Measurements from ENCODE around the gene GANC. TPM values are rescaled to one million over a fixed set of nuclear protein-coding genes. Genes with fewer than 3 reads are reported as not detected.

Gene GANC
- total RNA-seq, 1 donor from 2014 or later = 20.3 TPM

DNA sequence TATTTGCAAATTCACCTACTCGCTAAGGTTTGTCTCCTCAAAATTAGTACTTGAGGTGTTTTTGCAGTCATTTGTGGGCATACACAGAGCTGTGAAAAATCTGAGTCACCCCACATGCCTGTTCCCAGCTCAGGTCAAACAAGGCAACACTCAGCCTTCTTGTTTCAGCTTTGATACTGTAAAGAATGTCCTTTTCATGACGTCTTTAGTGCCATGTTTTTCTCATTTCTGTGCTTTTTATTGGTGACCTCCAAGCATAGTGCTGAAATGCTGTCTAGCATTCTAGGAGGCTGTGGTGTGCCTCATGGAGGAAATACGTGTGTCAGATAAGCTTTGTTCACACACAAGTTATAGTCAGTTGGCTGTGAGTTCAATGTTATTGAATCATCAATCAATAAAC, 95.1 kb downstream of the GANC start:
- intact Hi-C loops (cut with DNase I) = no loop called here
- no peak for DNase-seq (ENCODE audit: low spot score)

DNA sequence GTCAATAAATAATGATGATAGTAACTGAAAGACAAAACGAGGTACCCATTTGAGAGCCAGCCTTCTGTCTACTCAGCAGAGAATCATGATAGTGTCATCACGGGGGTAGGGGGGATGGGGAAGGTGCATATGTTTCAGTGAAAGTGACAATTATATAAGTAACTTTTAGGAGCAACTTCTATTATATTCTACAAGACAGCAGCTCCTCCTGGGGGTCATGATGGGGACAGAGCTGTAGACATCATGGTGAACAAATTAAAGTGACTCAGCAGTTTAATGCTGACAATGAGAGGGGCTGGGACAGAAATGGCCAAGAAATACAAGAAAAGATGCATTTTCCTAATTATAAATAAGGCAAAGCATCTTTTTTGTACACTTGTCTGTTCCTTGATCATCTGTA, 98.1 kb downstream of the GANC start:
- intact Hi-C loops (cut with DNase I) = no loop called here
- no peak for DNase-seq (ENCODE audit: low spot score)

DNA sequence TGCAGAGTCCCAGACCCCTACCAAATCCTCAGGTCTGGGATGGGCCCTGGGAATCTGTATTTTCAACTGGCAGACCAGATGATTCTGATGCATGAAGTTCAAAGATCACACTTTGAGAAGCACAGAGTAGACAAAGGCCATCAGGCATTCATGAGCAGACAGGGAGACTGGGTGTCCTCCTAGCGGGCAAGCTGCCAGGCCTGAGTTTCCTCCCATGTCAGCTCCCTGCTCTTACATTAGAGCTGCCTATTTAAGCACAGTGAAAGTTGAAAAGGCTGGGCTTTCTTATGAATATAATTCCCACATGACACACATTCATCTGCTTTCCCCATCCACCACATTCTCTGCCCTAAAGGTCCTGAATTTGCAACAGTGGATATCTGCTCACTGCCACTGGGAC, 100.3 kb downstream of the GANC start:
- DNase-seq (ENCODE audit: low spot score) = no peak
- intact Hi-C loops (cut with DNase I) = no loop called here

DNA sequence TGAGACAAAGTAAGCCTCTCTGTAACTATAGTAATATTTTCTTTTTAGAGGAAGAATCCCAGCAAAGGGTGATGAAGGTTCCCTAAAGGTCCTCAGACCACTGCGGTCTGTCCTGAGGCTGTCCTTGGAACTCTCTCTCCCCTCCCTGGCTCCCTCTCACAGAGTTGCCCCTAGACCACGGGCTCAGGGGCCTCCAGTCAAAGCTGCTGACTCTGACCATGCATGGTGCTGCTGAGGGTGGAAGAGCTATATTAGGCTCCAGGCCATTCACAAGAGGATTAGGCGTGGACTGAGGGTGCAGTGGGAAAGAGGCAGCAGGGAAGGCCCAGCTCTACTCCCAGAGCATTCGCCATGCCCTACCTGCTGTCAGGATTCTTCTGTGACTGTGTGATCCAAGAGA, 100.9 kb downstream of the GANC start:
- intact Hi-C loops (cut with DNase I) = no loop called here
- no peak for DNase-seq (ENCODE audit: low spot score)

DNA sequence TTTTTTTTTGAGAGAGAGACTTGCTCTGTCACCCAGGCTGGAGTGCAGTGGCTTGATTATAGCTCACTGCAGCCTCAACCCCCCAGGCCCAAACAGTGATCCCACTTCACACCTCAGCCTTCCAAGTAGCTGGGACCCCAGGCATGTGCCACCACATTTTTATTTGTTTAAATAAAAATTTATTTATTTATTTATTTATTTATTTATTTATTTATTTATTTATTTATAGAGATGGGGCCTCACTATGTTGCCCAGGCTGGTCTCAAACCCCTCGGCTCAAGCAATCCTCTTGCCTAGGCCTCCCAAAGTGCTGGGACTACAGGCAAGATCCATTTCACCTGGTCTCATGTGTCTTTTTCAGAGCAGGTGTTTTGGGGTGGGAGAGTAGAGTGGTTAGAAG, 101.8 kb downstream of the GANC start:
- no peak for DNase-seq (ENCODE audit: low spot score)
- intact Hi-C loops (cut with DNase I) = no loop called here

DNA sequence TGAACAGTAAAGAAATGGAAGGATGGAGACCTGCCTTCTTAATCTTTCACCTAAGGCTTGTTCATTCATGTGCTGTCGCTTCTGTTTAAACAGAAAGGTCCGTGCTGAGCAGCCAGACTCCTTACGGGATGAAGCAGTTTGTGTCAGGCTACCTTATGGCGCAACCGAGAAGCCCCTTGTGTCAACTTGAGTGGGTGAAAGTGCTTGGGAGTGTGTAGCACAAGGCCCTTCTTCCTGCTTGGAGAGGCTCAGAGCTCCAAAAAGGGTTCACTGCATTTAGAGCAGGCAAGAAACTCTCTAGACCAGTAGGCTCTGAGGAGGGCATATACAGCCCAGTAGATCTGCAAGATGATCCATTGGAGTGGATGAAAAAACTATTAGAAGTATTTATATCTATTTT, 102.3 kb downstream of the GANC start:
- no peak for DNase-seq (ENCODE audit: low spot score)
- intact Hi-C loops (cut with DNase I) = no loop called here

DNA sequence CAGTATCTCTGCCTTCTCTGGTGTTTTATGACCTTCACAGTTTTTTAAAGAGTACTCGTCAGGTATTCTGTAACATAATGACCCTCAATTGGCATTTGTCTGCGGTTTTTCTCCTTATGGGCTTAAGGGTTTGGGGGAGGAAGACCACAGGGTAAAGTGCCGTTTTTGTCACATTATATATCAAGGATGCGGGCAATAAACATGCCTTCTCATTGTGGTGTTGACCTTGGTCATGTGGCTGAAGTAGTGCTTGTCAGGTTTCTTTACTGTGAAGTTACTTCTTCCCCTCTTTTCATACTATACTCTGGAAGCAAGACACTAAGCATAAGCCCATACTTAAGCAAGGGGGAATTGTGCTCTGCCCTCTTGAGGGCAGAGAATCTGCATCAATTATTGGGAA, 102.9 kb downstream of the GANC start:
- intact Hi-C loops (cut with DNase I) = no loop called here
- DNase-seq (ENCODE audit: low spot score) = no peak

DNA sequence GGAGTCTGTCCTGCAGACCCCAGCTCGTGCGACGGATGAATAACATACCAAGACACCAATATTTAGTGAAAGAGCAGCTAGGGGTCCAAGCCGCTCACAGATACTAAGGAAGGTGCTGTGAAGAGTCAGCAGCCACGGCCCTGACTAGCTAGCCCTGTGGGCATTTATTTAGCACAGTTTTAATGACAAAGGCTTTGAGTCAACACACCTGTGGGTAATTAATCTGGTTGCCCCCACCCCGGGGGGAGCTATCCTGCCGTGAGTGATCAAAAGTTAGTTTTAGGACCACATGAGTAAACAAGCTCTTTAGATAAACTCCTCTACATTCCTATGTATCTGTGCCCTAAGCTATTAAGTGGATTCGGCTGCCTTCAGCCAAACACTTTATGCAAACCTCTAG, 105.0 kb downstream of the GANC start:
- DNase-seq (ENCODE audit: low spot score) = no peak
- intact Hi-C loops (cut with DNase I) = no loop called here

DNA sequence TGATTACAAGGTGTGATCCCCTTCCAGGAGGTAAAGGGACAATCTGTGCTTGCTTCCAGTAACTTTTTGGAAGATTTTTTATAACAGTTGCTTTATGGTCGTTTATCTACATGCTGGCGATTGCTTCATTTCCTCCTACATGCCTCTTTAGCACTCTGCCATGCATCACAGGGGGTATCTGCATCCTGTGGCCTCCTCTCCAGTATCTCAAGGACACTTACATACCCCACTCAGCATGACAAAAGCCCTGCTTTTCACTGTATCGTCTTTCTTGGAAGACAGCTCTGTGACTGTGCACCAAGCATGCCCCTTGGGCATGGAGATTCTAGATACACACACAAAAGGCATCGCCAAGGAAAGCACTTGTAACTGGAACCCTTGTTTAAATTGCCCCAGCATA, 111.6 kb downstream of the GANC start:
- intact Hi-C loops (cut with DNase I) = no loop called here

DNA sequence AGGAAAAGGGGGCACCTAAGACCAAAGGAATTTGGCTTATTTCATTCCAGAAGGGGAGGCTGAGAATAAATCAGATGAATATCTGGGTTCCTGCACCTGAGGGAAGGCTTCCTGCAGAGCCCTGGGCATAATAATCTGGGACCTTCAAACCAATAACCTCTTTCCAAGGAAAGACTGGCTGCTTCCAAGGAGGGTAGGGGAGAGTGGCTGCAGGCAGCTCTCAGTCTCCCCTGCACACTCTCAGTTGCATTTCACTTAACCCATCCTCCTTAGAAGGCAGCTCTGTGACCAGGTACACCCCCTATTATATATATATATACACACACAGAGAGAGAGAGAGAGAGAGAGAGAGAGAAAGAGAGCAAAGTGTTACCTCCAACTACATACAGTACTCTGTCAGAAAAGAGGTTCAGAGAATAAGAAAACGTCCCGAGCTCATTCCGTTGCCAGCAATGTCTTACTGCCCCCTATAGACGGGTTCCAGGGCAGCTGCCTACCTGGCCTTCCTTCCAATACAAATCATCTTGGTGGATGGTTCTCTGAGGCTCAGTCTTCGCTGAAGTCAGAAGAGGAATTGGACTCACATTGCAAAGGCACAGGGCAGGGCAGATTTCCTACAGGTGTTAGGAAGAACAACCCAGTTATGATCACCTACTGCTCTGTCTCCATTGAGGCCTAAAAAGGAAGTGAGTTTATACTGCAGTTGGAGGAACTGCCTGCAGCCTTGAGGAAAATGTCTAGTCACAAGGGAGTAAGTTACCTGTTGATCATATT, 112.4 kb downstream of the GANC start:
- no peak for DNase-seq (ENCODE audit: low spot score)
- intact Hi-C loops (cut with DNase I) = no loop called here

More for the DNA sequence above, 111.6 kb downstream of the GANC start:
- no peak for DNase-seq (ENCODE audit: low spot score)

DNA sequence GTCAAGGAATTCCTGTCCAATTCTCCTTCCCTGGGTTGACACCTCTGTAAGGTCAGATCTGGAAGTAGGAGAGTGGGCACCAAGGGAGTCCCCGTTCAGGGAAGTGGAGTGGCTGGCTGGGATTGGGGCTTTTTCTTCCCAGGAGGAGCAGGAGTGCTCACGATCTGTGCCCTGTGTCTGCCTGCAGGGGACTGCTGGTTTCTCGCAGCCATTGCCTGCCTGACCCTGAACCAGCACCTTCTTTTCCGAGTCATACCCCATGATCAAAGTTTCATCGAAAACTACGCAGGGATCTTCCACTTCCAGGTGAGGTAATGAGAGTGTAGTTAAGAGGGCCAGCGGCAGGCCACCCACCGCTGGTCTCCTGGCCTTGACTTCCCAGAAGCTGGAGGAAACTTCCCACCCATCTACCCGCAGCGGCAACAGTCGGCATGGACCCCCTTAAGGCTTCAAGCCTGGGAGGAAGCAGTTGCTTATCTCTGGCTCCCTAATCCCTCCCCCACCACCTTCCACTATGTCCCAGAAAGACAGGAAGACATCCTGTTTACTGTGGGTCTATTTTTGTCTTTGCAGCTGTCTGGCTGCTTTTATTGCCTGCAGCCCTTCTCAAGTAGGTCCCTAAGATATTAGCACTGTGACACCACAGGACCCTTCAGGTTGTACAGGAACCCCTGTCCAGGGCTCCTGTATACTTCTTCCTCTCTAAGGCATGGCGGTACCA, 113.1 kb downstream of the GANC start:
- DNase-seq (ENCODE audit: low spot score) = no peak
- intact Hi-C loops (cut with DNase I) = no loop called here

DNA sequence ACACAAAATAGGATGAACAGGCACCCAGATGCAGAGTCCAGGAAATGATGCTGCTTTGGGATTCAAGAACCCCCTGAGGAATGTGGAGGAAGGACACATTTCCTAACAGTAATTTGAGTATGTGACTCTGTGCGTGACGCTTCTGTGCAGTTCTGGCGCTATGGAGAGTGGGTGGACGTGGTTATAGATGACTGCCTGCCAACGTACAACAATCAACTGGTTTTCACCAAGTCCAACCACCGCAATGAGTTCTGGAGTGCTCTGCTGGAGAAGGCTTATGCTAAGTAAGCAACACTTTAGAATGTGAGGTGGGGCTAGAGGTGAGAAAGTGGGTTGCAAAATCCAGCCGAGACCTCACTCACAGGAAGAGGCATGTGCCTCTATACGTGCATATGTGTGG, 114.6 kb downstream of the GANC start:
- intact Hi-C loops (cut with DNase I) = no loop called here
- no peak for DNase-seq (ENCODE audit: low spot score)

DNA sequence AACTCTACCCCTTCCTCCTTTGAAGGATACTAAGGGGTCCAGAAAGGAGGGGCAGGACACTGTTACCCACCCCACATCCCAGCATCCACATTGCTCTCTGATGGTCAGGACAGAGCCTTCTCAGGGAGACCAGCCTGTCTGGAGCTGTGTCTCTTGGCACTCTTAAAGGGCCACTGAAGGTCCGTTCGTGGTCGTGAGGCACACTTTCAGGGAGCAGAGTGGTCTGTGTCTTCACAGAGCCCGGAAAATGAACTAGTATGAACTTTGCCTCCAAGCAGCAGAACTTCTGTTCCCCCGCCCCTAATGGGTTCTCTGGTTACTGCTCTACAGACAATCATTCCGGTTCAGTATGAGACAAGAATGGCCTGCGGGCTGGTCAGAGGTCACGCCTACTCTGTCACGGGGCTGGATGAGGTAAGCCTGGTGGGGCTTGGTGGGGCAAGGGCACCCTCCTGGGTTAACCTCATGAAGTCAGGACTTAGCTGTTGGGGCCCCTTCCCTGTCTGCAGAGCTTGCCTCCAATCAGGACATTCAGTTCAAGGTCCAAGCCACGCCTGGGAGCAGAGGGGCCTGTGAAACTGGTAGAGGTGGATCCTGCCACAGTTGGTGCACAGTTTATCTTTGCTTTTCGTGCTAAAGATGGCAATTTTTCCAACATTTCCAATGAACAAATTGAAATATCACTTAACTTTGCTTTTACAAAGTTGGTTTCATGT, 119.5 kb downstream of the GANC start:
- intact Hi-C loops (cut with DNase I) = no loop called here
- DNase-seq (ENCODE audit: low spot score) = no peak

DNA sequence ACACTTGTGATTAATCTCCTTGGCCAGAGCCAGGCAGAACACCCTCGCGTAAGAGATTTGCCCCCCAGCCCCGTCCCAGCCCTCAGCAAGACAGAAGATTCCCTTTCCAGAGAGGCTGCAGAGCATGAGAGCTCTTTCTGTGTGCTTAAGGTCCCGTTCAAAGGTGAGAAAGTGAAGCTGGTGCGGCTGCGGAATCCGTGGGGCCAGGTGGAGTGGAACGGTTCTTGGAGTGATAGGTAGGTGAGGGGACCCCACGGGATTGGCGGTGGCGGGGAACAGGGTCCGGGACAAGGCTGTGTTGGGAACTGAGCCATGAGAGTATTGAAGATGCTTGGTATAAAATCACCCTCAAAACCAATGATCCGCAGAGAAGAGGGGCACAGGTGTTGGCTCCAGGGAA, 121.1 kb downstream of the GANC start:
- intact Hi-C loops (cut with DNase I) = no loop called here
- DNase-seq (ENCODE audit: low spot score) = no peak

DNA sequence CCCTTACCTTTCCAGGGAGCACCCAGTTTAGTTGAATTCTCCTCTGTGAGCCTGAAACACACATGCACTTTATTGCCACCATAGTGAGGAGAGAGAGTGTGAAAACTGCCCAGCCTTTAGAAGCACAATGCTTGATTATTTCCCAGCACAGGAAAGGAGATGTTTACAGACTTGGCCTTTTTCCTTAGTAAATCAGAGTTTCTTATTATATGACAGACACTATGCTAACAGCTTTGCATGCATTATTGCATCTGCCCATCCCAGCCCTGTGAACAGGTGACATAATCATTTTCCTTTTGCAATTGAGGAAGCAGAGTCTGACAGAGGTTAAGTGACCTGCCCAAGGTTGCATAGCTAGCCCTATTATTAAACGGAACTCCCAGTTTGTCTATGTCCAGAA, 122.8 kb downstream of the GANC start:
- intact Hi-C loops (cut with DNase I) = no loop called here
- DNase-seq (ENCODE audit: low spot score) = no peak

DNA sequence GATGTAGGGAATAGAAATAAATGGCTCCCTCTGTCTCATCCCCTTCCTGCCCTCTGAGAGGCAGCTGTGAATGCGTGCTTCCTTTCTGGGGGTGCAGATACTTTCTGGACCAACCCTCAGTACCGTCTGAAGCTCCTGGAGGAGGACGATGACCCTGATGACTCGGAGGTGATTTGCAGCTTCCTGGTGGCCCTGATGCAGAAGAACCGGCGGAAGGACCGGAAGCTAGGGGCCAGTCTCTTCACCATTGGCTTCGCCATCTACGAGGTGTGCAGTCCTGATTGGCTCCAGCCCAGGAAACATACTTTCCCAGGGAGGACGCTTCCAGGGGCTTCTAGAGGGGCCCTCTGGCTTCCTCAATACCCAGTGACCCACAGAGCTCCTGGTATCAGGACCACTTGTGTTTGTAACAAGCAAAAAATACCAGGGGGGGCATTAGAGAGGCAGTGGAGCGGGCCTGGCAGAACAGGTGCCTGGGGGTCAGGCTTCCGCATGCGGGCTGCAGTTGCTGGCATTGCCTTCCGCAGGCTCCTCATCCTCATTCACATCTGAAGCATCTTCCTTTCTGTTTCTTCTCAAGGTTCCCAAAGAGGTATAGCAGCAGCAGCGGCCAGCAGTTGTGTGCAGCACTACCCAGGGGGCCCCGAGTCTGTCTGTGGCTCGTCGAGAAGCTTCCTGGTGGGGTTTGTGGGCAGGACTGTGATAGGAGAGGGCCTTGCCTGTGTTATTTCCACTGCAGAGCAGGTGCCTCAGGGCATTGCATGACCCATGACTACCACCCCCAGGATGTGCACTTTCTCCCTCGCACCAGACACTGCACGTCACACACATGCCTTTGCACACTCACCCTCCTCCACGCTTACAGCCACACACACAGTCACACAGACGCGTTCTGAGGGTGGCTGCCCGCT, 128.8 kb downstream of the GANC start:
- no peak for DNase-seq (ENCODE audit: low spot score)
- intact Hi-C loops (cut with DNase I) = no loop called here

DNA sequence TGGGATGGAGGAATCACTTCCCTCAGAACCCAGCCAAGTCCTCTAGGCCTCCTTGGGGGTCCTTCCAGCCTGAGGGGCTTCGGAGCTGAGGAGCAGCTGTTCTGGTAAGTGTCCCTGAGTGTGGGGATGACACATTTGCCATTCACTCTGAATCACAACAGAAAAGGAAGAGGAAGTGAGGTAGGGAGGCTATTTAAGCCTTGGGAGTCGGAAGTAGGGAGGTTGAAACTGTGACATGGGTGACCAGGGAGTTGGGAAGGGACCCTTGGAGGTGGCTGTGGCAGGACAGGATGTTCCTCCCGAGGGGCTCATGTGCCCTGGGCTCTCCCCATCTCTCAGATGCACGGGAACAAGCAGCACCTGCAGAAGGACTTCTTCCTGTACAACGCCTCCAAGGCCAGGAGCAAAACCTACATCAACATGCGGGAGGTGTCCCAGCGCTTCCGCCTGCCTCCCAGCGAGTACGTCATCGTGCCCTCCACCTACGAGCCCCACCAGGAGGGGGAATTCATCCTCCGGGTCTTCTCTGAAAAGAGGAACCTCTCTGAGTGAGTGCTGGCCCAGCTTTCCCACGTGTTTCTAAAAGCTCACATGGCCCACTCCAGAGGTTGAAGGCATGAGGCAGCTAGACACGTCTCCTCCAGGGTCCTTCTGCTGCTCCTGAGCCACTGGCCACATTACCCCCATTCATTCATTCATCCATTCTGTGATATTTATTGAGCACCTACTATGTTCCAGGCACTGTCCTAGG, 129.6 kb downstream of the GANC start:
- intact Hi-C loops (cut with DNase I) = no loop called here
- DNase-seq (ENCODE audit: low spot score) = no peak

DNA sequence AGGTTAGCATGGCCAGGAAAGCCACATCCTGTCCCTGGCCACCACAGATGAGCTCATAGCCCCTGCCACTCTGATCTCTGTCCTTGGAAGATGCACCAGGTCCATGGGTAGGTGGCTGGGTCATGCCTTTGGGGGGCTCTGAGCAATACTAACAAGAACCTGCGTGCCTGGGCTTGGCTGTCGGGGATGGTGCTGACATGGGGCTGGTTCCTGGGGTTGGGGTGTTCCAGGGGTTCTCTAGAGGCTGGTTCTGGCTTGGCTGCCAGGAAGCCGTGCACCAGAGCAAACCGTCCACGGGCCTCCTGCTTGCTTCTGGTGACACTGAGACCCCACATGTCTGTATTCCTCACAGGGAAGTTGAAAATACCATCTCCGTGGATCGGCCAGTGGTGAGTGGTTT, 130.4 kb downstream of the GANC start:
- DNase-seq (ENCODE audit: low spot score) = no peak
- intact Hi-C loops (cut with DNase I) = no loop called here
